Right cardiac atrium (tissue), 5 donors: ENCODE data around the gene MAP4K2. TPM values are rescaled to one million over a fixed set of nuclear protein-coding genes. Genes with fewer than 3 reads are reported as not detected.

Experiments used
- ATAC-seq, 2 donors: fragments of 200-7000 bp; cut with Tn5 transposase; one replicate each; pipeline versions ENCODE4 v1.8.0 to v1.9.1; 2020; ENCODE audit warnings: moderate library complexity in 2 of 2, mild to moderate bottlenecking in 1 of 2
- DNase-seq, 3 donors: peaks; one replicate each; pipeline ENCODE4 v3.0.0-alpha.2; 2020
- H3K27ac ChIP-seq: one replicate; pipeline ENCODE4 v1.5.1; 2013; ENCODE audit warnings: mild to moderate bottlenecking, low read length, control low read depth, moderate library complexity
- H3K27me3 ChIP-seq: one replicate; pipeline ENCODE4 v1.6.1; 2013; ENCODE audit not compliant: control insufficient read depth, insufficient read depth
- H3K4me1 ChIP-seq: one replicate; pipeline ENCODE4 v1.6.1; 2013; ENCODE audit warnings: low read length; ENCODE audit not compliant: control insufficient read depth, insufficient read depth
- H3K4me3 ChIP-seq: one replicate; pipeline ENCODE4 v1.5.1; 2013; ENCODE audit warnings: low read length, control low read depth
- H3K9me3 ChIP-seq: one replicate; pipeline ENCODE4 v1.6.1; 2013; ENCODE audit warnings: low read length; ENCODE audit not compliant: control insufficient read depth
- WGBS: extraction: QIAGEN DNeasy Blood & Tissue Kit; methylation state at CpG from one replicate; pipeline ENCODE4 v1.1.7; 2013; 5-methylcytosine and 5-hydroxymethylcytosine counted together
- intact Hi-C, 4 donors: fragments of 100-400 bp; cut with DNase I; formaldehyde crosslinking; loops; one replicate each; pipeline versions ENCODE4 v1.11.0 to v1.14.0; 2022 to 2023
- polyA plus RNA-seq: library from polyadenylated mRNA; stranded (reverse); fragments of 200-250 nt; gene quantifications from one replicate; pipeline ENCODE4 v1.2.3, GENCODE V29; 2013
- total RNA-seq, 4 donors: library from RNA; stranded (reverse); fragmentation: NEBNext Ultra II Directional; extraction: Animal tissue kit (Norgen Biotek cat#: 25700); gene quantifications; one replicate each; pipeline ENCODE4 v1.2.1, GENCODE V29; 2021
- donor health status: healthy with polysubstance abuse.
- donor health status: DM: no; HTN: yes; CAD: no.
- donor health status: DM: no; HTN: no; CAD: no.
- donor health status: DM: no; HTN: yes; CAD: no; lungs with severe emphysema.
- donor health status: DM: yes; HTN: yes; CAD: no.

The MAP4K2 gene
- total and polyA plus RNA-seq, 5 donors: 8.7 to 11.7 (median 11.0) TPM

DNA sequence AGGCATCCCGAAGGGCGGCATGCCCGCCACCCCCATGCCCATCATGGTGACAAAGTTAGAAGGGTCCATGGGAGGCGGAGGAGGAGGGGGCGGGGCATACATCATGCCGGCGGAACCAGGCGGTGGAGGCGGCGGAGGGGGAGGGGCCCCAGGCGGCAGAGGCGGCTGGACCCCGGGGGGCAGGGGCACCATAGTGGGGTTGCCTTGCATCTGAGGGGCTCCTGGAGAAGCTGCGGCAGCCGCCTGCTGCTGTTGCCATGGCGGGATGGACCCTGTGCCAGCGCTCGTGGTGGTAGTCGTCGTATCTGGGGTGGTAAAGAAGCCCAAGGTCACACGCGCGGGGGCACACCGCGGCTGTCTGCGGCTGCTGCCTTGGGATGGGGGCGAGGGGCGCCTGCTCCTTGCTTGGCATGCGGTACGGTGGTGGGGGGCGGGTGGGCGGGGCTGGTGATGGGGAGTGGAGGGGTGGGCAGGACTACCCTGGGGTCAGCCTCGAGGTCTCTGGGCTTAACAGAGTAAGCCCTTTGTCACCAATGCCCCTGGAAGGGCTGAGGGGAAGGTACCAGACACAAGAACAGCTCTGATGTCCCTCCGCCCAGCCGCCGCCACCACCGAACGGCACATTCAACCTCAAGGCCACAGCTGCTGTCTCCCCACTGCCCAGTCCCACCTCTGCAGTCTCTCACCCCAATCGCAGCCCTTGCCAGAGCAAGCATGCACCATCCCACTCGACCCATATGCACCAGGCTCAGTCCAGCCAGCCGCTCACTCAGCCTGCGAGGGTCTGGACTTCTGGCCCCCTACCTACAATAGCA is 37.0 kb downstream of the MAP4K2 start:
- Histone ChIP-seq H3K27me3 (no peaks in the 10 kb centered on the region), H3K4me1 (peaks cover 8% of the 10 kb centered on the region), H3K9me3 (no peaks in the 10 kb centered on the region), H3K27ac (no peak overlapping the region), H3K4me3 (no peak overlapping the region)
- DNase-seq (peak; percentile 21 to 69 (median 55)), ATAC-seq (no peak)
- 87% methylated on average over 42 of the region's 42 CpGs for WGBS
- intact Hi-C loops: no loop called here

DNA sequence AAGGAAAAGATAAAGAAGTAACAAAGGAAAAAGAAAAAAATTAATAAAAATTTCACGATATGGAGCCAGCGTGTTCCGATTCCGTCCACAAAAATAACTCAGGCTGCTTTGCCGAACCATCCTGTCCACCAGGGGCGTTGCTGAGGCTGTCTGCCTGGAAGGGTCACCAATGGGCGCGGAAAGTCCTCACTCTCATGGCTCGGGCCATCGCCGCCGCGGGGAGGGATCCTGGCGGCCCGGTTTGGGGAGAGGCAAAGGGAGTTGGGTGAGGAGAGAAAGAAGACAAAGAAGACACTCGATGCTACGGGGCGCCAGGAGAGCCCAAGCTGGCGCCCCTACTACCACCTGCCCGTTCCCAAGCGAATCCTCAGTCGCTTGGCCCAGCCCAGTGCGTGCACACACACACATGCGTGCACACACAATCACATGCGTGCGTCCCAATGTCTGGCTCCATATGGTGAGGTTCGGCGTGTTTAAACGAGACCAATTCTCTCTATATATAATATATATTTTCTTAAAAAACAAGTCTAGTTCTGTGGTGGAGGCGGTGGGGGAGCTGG is 37.6 kb downstream of the MAP4K2 start:
- WGBS: 84% methylated on average over 30 of the region's 30 CpGs
- no peak overlapping the region for H3K4me3 ChIP-seq
- DNase-seq (peak; percentile 19 to 64 (median 57)), ATAC-seq (no peak)
- intact Hi-C loops: no loop called here
- H3K9me3 ChIP-seq: no peaks in the 10 kb centered on the region
- no peak overlapping the region for H3K27ac ChIP-seq
- H3K27me3 ChIP-seq: no peaks in the 10 kb centered on the region
- H3K4me1 ChIP-seq: peaks cover 11% of the 10 kb centered on the region

DNA sequence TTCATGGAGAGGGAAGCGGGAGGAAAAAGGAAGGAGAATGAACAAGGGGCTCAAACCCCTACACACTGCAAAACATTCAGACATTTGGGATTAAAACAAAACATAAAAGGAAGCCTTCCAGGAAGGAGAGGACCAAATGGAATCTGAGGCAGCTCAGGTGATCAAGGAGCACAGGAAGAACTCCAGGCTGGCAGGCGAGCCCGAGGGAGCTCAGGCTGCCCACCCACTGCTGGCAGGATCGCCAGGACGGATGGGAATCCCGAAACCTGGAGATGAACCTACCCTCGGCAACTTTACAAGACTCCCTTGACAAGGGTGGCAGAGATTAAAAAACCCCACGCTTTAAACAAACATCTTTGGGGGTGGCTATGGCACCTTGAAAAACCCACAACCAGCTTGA is 38.3 kb downstream of the MAP4K2 start:
- no peaks in the 10 kb centered on the region for H3K9me3 ChIP-seq
- peak in 1 of 3 donors; percentile 38 for DNase-seq
- H3K27ac ChIP-seq: no peak overlapping the region
- ATAC-seq: no peak
- 84% methylated on average over 8 of the region's 8 CpGs for WGBS
- H3K4me3 ChIP-seq: no peak overlapping the region
- no peaks in the 10 kb centered on the region for H3K27me3 ChIP-seq
- intact Hi-C loops: no loop called here
- peaks cover 16% of the 10 kb centered on the region for H3K4me1 ChIP-seq

DNA sequence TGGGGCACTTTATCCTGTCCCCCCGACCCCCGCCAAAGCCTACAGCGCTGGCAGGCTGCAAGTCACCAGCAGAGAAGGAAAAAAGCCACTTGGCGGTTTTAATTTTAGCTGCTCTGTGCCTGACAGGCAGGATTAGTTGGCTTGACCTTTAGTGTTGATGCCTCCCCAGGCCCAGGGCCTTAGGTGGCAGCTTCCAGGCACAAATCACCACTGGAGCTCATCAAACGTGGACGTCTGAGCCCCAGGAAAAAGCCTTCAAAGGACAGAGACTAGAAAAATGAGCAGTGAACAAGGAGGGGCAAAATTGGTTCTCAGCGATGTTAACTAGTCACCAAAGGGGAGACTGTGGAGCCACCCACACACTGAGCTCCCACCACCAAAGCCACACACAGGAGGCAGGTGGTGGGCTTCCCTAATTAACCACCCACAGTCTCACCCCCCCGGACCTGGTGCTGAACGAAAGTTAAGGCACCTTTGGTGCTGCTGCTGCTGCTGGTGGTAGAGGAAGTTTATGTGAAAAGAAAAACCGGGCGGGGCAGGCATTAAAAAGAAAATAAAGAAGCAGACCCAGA is 38.9 kb downstream of the MAP4K2 start:
- no peaks in the 10 kb centered on the region for H3K9me3 ChIP-seq
- intact Hi-C loops: no loop called here
- 51% methylated on average over 11 of the region's 11 CpGs for WGBS
- DNase-seq (peak in 1 of 3 donors; percentile 33), ATAC-seq (no peak)
- H3K27me3 ChIP-seq: no peaks in the 10 kb centered on the region
- no peak overlapping the region for H3K4me3 ChIP-seq
- peak overlapping the region; percentile 74 for H3K27ac ChIP-seq
- H3K4me1 ChIP-seq: peaks cover 16% of the 10 kb centered on the region

DNA sequence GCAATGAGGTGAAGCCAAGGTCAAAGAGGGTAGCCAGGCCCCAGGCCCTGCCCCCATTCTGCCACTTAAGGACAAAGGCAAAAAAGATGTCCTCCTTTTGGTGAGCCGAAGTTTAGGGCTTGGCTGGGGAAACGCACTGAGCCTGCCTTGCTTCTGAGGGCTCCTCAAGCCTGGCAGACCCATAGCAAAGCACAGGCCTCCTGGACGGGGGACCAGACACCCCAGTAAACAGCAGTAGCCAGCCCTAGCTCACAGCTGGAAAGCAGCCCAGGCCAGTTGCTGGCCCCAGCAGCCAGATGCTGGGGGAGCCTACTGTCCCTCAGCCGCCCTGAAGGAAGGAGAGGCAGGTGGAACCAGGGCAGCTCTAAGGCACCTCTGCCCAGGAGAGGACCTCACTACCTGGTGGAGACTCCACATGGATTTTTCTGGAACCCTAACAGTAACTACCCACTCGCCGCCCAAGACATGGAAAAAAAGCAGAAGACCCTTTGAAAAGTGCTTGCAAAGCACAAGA is 39.4 kb downstream of the MAP4K2 start:
- H3K27ac ChIP-seq: peak overlapping the region; percentile 74
- ATAC-seq (no peak), DNase-seq (peak; percentile 27 to 71 (median 59))
- peaks cover 16% of the 10 kb centered on the region for H3K4me1 ChIP-seq
- no peak overlapping the region for H3K4me3 ChIP-seq
- intact Hi-C loops: no loop called here
- WGBS: 43% methylated on average over 6 of the region's 6 CpGs
- no peaks in the 10 kb centered on the region for H3K27me3 ChIP-seq
- no peaks in the 10 kb centered on the region for H3K9me3 ChIP-seq

DNA sequence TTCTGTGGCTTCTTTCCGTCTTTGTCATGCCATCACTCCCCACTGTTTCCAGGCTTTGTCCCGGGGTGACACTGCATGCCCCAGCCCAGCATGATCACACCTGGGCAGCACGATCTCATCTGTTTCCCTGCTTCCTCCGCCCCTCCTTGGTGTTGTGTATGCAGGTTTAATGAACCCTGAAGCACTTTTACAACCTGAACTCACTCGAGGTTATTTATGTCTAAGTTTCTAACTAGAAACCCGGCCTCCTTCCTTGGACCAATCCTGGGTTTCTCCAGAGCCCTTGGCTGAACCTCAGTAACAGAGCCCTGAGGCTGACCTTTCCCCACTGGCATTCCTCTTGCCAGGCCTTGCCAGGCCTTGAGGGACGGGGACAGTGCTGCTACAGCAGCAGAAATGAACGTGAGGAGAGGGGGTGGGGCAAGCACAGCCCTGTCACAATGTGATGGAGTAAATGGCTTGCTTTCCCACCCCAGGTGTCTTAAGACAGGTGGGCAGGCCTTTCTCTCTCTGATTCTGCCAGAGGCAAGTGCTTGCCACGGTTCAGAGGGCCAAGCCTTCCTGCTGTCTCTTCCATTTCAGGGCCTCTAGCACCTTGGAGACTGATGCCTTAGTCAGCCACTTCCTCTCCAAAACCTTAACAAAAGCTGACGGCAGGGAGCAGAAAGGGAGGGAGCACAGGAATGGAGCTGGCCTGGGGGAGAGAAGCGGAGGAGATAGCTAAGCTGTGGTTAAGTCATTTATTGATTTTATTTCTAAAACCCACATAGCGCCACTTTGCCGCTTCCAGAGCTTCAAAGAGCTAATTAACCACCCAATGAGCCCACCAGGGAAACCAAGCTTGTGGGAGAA is 40.1 kb downstream of the MAP4K2 start:
- intact Hi-C loops: no loop called here
- ATAC-seq: peak in 1 of 2 donors; percentile 2
- Histone ChIP-seq H3K4me3 (no peak overlapping the region), H3K27me3 (no peaks in the 10 kb centered on the region), H3K4me1 (peaks cover 16% of the 10 kb centered on the region), H3K27ac (peak overlapping the region; percentile 74), H3K9me3 (no peaks in the 10 kb centered on the region)
- WGBS: 48% methylated on average over 13 of the region's 13 CpGs
- DNase-seq: peak; percentile 43 to 52 (median 52)

DNA sequence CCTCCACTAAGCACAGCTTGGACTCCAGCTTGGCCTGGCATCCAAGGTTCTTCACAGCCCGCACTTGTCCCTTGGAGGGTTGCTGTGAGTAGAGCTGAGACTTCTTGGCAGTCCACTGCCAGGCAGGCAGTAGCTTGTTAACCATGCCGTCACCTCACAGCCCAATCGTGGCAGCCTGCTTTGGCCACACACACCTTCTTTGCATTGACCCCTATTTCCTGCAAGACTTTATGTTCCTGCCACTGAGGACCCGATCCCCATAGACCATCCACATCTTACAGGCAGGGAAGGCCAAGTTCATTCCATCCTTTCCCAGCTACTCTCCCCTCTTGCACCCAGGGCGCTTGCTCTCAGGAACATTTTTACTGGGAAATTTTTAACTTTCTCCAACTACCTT is 40.7 kb downstream of the MAP4K2 start:
- DNase-seq: peak in 1 of 3 donors; percentile 31

DNA sequence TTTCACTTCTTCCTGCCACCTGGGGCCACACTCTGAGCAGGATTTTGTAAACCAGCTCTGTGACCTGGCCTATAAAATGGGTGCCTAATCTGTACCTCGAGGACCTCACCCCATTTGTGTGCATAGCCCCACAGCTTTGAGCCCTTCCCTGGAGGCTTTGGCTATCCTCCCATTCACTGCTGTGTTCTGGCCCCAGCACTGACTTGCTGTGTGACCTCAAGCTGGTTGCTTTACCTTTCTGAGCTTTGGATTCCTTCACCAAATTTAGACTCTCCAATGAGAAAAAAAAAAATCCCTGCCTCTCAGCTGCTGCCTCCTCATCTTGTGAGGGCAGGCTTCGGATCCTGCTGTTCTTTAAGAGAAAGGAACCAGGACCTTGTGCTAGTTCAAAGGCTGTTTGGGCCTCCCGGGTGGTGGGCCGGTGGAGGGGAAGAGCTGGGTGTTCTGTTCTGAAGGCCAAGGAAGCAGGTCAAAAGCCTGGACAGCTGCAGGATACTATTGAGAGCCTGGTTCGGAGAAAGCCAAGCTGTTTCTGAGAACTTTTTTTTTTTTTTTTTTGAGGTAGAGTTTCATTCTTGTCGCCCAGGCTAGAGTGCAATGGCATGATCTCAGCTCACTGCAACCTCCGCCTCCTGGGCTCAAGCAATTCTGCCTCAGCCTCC is 42.1 kb downstream of the MAP4K2 start:
- Histone ChIP-seq H3K27ac (peak overlapping the region; percentile 49), H3K9me3 (no peaks in the 10 kb centered on the region), H3K4me3 (no peak overlapping the region), H3K27me3 (no peaks in the 10 kb centered on the region), H3K4me1 (peaks cover 16% of the 10 kb centered on the region)
- WGBS: 64% methylated on average over 7 of the region's 7 CpGs
- intact Hi-C loops: no loop called here
- DNase-seq: peak in 1 of 3 donors; percentile 20
- ATAC-seq: no peak

More for the DNA sequence above, 40.7 kb downstream of the MAP4K2 start:
- Histone ChIP-seq H3K4me1 (peaks cover 16% of the 10 kb centered on the region), H3K27ac (peak overlapping the region; percentile 24), H3K4me3 (no peak overlapping the region), H3K9me3 (no peaks in the 10 kb centered on the region), H3K27me3 (no peaks in the 10 kb centered on the region)
- intact Hi-C loops: no loop called here
- 60% methylated on average over 5 of the region's 5 CpGs for WGBS
- ATAC-seq: no peak

DNA sequence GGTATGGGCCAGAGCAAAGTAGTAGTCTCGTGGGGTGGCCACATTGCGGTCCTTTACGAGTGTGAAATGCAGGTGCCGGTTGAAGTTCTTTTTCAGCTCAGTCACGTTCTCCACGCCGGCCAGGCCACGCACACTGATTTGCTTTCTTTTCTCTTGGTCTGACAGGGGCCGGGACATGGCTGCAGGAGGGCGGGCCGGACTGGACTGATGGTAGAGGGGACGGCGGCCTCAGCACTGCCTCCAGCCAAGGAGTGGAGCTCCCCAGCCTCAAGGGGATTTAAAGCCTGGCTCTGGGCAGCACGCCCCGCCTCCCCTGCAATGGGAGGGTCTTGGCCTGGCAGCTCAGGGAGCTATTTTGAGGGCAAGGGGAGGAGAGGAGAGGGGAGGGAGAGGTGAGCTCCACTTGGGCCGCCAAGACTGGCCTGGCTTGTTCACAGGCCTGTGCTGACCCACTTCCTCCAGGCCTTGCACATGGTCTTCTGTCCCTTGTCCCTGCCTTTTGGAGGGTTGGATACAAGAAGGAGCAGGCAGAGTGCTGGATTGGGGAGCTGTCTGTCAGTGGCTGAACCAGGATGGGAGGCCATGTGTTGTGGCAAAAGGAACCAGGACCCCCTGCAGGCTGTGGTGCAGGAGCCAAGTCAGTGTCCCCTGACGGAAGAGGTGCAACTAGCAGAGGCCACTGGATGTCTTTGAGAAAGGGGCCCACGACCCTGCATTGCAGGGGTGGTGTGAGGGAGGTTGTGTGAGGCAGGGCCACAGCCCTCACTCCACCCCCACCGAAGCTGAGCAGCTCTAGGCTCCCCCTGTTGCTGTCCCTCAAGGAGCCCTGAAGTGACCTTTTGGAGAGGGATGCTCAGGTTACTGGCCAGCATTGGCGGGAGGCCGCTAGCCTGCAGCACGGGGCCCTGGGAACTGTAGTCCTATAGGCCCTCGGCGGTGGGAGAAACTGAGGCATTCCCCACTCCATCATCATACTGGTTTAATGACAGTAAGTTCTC is 43.0 kb downstream of the MAP4K2 start, which contains the start of gene PYGM:
PYGM (minus strand) TSS at position 253 of the 998 bp plus-strand sequence; CDS start at position 177, 76 bp downstream.
- no peak within 1 kb of the TSS for H3K4me3 ChIP-seq

More for the DNA sequence above, 43.0 kb downstream of the MAP4K2 start, which contains the start of gene PYGM:
- Histone ChIP-seq H3K27ac (peak within 1 kb of the TSS; percentile 49), H3K4me1 (peaks cover 16% of the 10 kb centered on the region), H3K9me3 (no peaks in the 10 kb centered on the region), H3K27me3 (no peaks in the 10 kb centered on the region)
- WGBS: 25% methylated on average over 24 of the region's 24 CpGs
- intact Hi-C loops: no loop called here
- ATAC-seq: peak; percentile 78 to 89
- peak; percentile 88 to 96 (median 95) for DNase-seq
